Pancreas (tissue), 10 donors: Measurements from ENCODE around the gene ASIP. TPM values are rescaled to one million over a fixed set of nuclear protein-coding genes. Genes with fewer than 3 reads are reported as not detected.

Source experiments
- ATAC-seq, 4 donors: fragments of 200-7000 bp; cut with Tn5 transposase; one replicate each; pipeline versions ENCODE4 v1.8.0 to v1.9.1; 2020; ENCODE audit warnings: mild to moderate bottlenecking in 4 of 4, moderate library complexity in 4 of 4
- DNase-seq, 6 donors: peaks; one replicate each; pipeline ENCODE4 v3.0.0-alpha.2; 2020
- FAIRE-seq: peaks from 2 replicates; lab custom pipeline; 2012; peaks lifted over from hg19 to GRCh38; lab: Jason Lieb, UNC
- H3K27ac ChIP-seq, 4 donors: fragments of 200-600 bp; sonication (generic); 1 replicate in 3 of 4; 2 replicates in 1 of 4; pipeline versions ENCODE4 v1.5.0 to v1.8.0; 2020
- H3K27me3 ChIP-seq, 4 donors: fragments of 200-600 bp; one replicate each; pipeline ENCODE4 v1.8.0; 2021
- H3K36me3 ChIP-seq, 3 donors: fragments of 200-600 bp; sonication (generic) in 1 of 3; one replicate each; pipeline versions ENCODE4 v1.5.0 to v1.8.0; 2020 to 2021
- H3K4me1 ChIP-seq, 3 donors: fragments of 200-600 bp; one replicate each; pipeline ENCODE4 v1.8.0; 2021
- H3K4me3 ChIP-seq, 4 donors: fragments of 200-600 bp; sonication (generic) in 2 of 4; one replicate each; pipeline versions ENCODE4 v1.5.0 to v1.8.0; 2020 to 2021
- H3K9me3 ChIP-seq, 4 donors: fragments of 200-600 bp; one replicate each; pipeline ENCODE4 v1.8.0; 2021
- CTCF ChIP-seq, 4 donors: fragments of 200-600 bp; sonication (generic) in 3 of 4; IDR thresholded peaks; one replicate each; pipeline versions ENCODE4 v1.5.0 to v1.8.0; 2021; ENCODE audit warnings: antibody characterized with exemption in 4 of 4
- WGBS, 2 donors: extraction: QIAGEN DNeasy Blood & Tissue Kit; methylation state at CpG; one replicate each; pipeline ENCODE4 v1.1.7; 2013; 5-methylcytosine and 5-hydroxymethylcytosine counted together
- intact Hi-C, 3 donors: fragments of 100-400 bp; cut with DNase I; formaldehyde crosslinking; loops; one replicate each; pipeline versions ENCODE4 v1.11.1 to v1.14.2; 2022
- polyA plus RNA-seq, 2 donors: library from polyadenylated mRNA; stranded (reverse); fragments of 200-250 nt; gene quantifications; one replicate each; pipeline ENCODE4 v1.2.3, GENCODE V29; 2013
- total RNA-seq, 6 donors: library from RNA; stranded (reverse); fragmentation: NEBNext Ultra II Directional in 4 of 6; extraction: Animal tissue kit (Norgen Biotek cat#: 25700) in 4 of 6; gene quantifications; one replicate each; pipeline versions ENCODE4 v1.2.1 to v1.2.4, GENCODE V29; 2021 to 2023
- donor health status: healthy with polysubstance abuse.
- donor health status: DM: no; HTN: no; CAD: no; lungs with moderate emphysema.
- donor health status: DM: no; HTN: no; CAD: no.
- donor health status: control.
- donor health status: control.
- donor health status: Bipolar disorder and iron deficiency.
- donor health status: DM: yes; HTN: yes; CAD: no.
- donor health status: DM: no; HTN: no; CAD: no.
- donor health status: DM: no; HTN: no; CAD: no.
- donor health status: DM: yes; HTN: yes; CAD: no.

ASIP gene
- total and polyA plus RNA-seq, 8 donors: not detected

DNA sequence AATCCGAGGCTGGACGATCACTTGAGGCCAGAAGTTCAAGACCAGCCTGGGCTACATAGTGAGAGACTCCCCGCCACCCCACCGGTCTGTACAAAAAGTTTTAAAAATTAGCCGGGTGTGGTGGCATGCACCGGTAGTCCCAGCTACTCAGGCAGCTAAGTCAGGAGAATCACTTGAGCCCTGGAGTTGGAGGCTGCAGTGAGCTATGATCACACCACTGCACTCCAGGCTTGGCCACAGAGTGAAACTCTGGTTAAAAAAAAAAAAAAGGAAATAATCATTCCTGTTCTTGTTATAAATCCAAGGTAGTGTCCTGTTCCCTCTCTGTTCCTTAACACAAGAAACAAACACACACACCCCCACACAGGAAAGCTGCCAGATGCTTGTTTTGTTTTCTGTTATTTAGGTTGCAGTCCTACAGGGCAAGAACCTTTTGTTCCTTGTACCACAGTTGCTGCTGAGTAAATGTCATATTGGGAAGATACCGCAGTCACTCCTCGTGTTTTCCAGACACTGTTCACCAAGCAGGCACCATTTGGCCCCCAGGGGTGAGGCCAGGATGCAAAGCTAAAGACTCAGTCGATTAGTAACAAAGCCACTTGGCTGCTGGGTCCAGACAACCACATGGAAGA lies 28.9 kb downstream of the ASIP start:
- H3K27me3 ChIP-seq: no peaks in the 10 kb centered on the region
- TF ChIP-seq CTCF (IDR thresholded peaks at IDR 0.05): no peak
- no peaks in the 10 kb centered on the region for H3K9me3 ChIP-seq
- 88% methylated on average over 9 of the region's 9 CpGs for WGBS, 2 donors
- H3K4me1 ChIP-seq: no peaks in the 10 kb centered on the region
- intact Hi-C loops: no loop called here
- H3K36me3 ChIP-seq: no peaks in the 10 kb centered on the region
- ATAC-seq: peak in 1 of 4 donors; percentile 18
- H3K27ac ChIP-seq: no peak overlapping the region
- FAIRE-seq: no peak
- no peak for DNase-seq
- no peak overlapping the region for H3K4me3 ChIP-seq

- Histone ChIP-seq H3K4me3 (no peak overlapping the region), H3K9me3 (no peaks in the 10 kb centered on the region), H3K36me3 (no peaks in the 10 kb centered on the region), H3K27me3 (no peaks in the 10 kb centered on the region), H3K4me1 (no peaks in the 10 kb centered on the region), H3K27ac (no peak overlapping the region)
- intact Hi-C loops: no loop called here
- no peak for TF ChIP-seq CTCF (IDR thresholded peaks at IDR 0.05)
- DNase-seq (no peak), ATAC-seq (no peak), FAIRE-seq (no peak)
- 97% methylated on average over 2 of the region's 2 CpGs for WGBS, 2 donors
Measured at GRCh38 chr20:34271956-34272355, 30.7 kb downstream of the ASIP start.

GRCh38 chr20:34274694-34275093 lies 33.5 kb downstream of the ASIP start:
- FAIRE-seq: no peak

DNA sequence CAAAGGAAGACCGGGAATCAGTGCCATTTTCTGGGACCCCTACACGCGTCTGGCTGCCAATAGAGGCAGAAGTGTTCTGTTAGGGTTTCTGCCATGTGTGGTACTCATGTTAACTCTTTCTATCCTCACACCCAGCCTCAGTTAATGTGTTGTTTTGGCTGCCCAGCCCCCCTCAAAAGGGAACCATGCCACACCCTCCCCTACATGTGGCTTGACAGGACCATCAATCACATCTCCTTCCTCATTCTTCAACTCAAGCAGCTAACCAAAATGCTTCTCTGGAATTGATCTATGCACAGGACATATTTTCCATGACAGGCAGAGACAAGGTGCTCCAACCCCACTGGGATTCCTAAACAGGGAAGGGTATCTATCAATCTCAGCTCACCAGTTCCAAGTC lies 40.0 kb downstream of the ASIP start:
- WGBS, 2 donors: 89 to 94% methylated on average over 3 of the region's 3 CpGs
- no peak overlapping the region for H3K4me3 ChIP-seq
- H3K27me3 ChIP-seq: no peaks in the 10 kb centered on the region
- FAIRE-seq (no peak), ATAC-seq (no peak), DNase-seq (no peak)
- no peaks in the 10 kb centered on the region for H3K4me1 ChIP-seq
- H3K36me3 ChIP-seq: peaks cover 0 to 26% (median 0%) of the 10 kb centered on the region in 3 donors
- no peak for TF ChIP-seq CTCF (IDR thresholded peaks at IDR 0.05)
- H3K9me3 ChIP-seq: no peaks in the 10 kb centered on the region
- intact Hi-C loops: no loop called here
- H3K27ac ChIP-seq: no peak overlapping the region

More at GRCh38 chr20:34274694-34275093, 33.5 kb downstream of the ASIP start:
- Histone ChIP-seq H3K27me3 (no peaks in the 10 kb centered on the region), H3K9me3 (no peaks in the 10 kb centered on the region), H3K4me1 (no peaks in the 10 kb centered on the region), H3K36me3 (no peaks in the 10 kb centered on the region), H3K27ac (no peak overlapping the region), H3K4me3 (no peak overlapping the region)
- intact Hi-C loops: no loop called here
- no peak for TF ChIP-seq CTCF (IDR thresholded peaks at IDR 0.05)
- no peak for DNase-seq
- ATAC-seq: no peak
- 96 to 97% methylated on average over 7 of the region's 7 CpGs for WGBS, 2 donors

DNA sequence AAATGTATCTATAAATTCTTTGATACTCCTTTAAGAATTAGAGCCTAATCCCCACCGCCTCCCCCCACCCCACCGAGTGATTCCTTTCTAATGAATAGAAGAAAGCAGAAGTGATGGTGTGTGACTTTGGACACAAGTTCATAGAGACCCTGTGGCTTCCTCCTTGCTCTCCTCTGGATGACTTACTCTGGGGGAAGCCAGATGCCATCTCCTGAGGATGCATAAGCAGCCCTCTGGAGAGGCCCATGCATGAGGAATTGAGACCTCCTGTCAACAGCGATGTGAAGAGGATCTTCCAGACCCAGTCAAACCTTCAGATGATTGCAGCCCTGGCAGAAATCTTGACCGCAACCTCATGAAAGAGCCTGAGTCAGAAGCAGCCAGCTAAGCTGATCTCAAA lies 40.8 kb downstream of the ASIP start:
- intact Hi-C loops: no loop called here
- Histone ChIP-seq H3K27ac (no peak overlapping the region), H3K4me1 (no peaks in the 10 kb centered on the region), H3K9me3 (no peaks in the 10 kb centered on the region), H3K4me3 (no peak overlapping the region), H3K27me3 (no peaks in the 10 kb centered on the region), H3K36me3 (peaks cover 0 to 26% (median 0%) of the 10 kb centered on the region in 3 donors)
- no peak for FAIRE-seq
- WGBS, 2 donors: 92 to 93% methylated on average over 4 of the region's 4 CpGs
- no peak for TF ChIP-seq CTCF (IDR thresholded peaks at IDR 0.05)
- DNase-seq: no peak
- no peak for ATAC-seq
